ENCODE data around the gene TSKU.

The TSKU gene

GRCh38 chr11:76786016-76786415, 2.9 kb downstream of the TSKU start:
- H3K27me3 ChIP-seq (ENCODE audit: insufficient read depth, low read depth), result no peaks in the 10 kb centered on the region
- H3K79me2 ChIP-seq (ENCODE audit: insufficient read depth, low read depth), result peaks cover 13% of the 10 kb centered on the region; the same call in 1 of the 2 replicates
- H3K36me3 ChIP-seq (ENCODE audit: insufficient read depth), result no peaks in the 10 kb centered on the region
- no peak for TF ChIP-seq CTCF (conservative IDR thresholded peaks at IDR 0.05; ENCODE audit: low read depth, low read length)
- no peak overlapping the region for H3K4me3 ChIP-seq (IDR thresholded peaks at IDR 0.05; ENCODE audit: insufficient read depth, low read depth, low read length)
- H3K9ac ChIP-seq, result no peak overlapping the region
- H4K20me1 ChIP-seq (ENCODE audit: insufficient read depth), result no peaks in the 10 kb centered on the region
- peaks cover 11% of the 10 kb centered on the region for H3K4me1 ChIP-seq (ENCODE audit: low read depth, poor library complexity, severe bottlenecking)
- no peak overlapping the region for H2AFZ ChIP-seq (ENCODE audit: low read depth)
- H3K4me2 ChIP-seq, result no peak overlapping the region
- H3K27ac ChIP-seq, result no peak overlapping the region

- Histone ChIP-seq H4K20me1 (ENCODE audit: insufficient read depth) (no peaks in the 10 kb centered on the region), H3K4me1 (ENCODE audit: low read depth, poor library complexity, severe bottlenecking) (peaks cover 11% of the 10 kb centered on the region), H3K9ac (no peak overlapping the region), H3K4me3 (IDR thresholded peaks at IDR 0.05; ENCODE audit: insufficient read depth, low read depth, low read length) (no peak overlapping the region), H3K36me3 (ENCODE audit: insufficient read depth) (no peaks in the 10 kb centered on the region), H3K27ac (no peak overlapping the region), H3K27me3 (ENCODE audit: insufficient read depth, low read depth) (no peaks in the 10 kb centered on the region), H2AFZ (ENCODE audit: low read depth) (no peak overlapping the region), H3K79me2 (ENCODE audit: insufficient read depth, low read depth) (peaks cover 13% of the 10 kb centered on the region; the same call in 1 of the 2 replicates), H3K4me2 (no peak overlapping the region)
- TF ChIP-seq CTCF (conservative IDR thresholded peaks at IDR 0.05; ENCODE audit: low read depth, low read length), result no peak
These were observed 3.4 kb downstream of the TSKU start for GRCh38 chr11:76786441-76787014.

- Histone ChIP-seq H4K20me1 (ENCODE audit: insufficient read depth) (no peaks in the 10 kb centered on the region), H3K9ac (no peak overlapping the region), H3K27me3 (ENCODE audit: insufficient read depth, low read depth) (no peaks in the 10 kb centered on the region), H3K4me1 (ENCODE audit: low read depth, poor library complexity, severe bottlenecking) (peaks cover 4% of the 10 kb centered on the region), H2AFZ (ENCODE audit: low read depth) (no peak overlapping the region), H3K4me3 (IDR thresholded peaks at IDR 0.05; ENCODE audit: insufficient read depth, low read depth, low read length) (no peak overlapping the region), H3K79me2 (ENCODE audit: insufficient read depth, low read depth) (peaks cover 13% of the 10 kb centered on the region; the same call in 1 of the 2 replicates), H3K36me3 (ENCODE audit: insufficient read depth) (no peaks in the 10 kb centered on the region), H3K27ac (no peak overlapping the region), H3K4me2 (no peak overlapping the region)
- no peak for TF ChIP-seq CTCF (conservative IDR thresholded peaks at IDR 0.05; ENCODE audit: low read depth, low read length)
These were observed 4.1 kb downstream of the TSKU start for GRCh38 chr11:76787271-76787670.

- no peaks in the 10 kb centered on the region for H3K27me3 ChIP-seq (ENCODE audit: insufficient read depth, low read depth)
- no peak overlapping the region for H3K4me3 ChIP-seq (IDR thresholded peaks at IDR 0.05; ENCODE audit: insufficient read depth, low read depth, low read length)
- H3K79me2 ChIP-seq (ENCODE audit: insufficient read depth, low read depth), result peaks cover 13% of the 10 kb centered on the region; the same call in 1 of the 2 replicates
- no peaks in the 10 kb centered on the region for H3K4me1 ChIP-seq (ENCODE audit: low read depth, poor library complexity, severe bottlenecking)
- no peak overlapping the region for H3K27ac ChIP-seq
- no peak overlapping the region for H3K9ac ChIP-seq
- no peak overlapping the region for H2AFZ ChIP-seq (ENCODE audit: low read depth)
- no peaks in the 10 kb centered on the region for H4K20me1 ChIP-seq (ENCODE audit: insufficient read depth)
- TF ChIP-seq CTCF (conservative IDR thresholded peaks at IDR 0.05; ENCODE audit: low read depth, low read length), result no peak
- H3K4me2 ChIP-seq, result no peak overlapping the region
- no peaks in the 10 kb centered on the region for H3K36me3 ChIP-seq (ENCODE audit: insufficient read depth)
These were observed 4.9 kb downstream of the TSKU start for GRCh38 chr11:76787911-76788596.

Measured in KMS-11 (cell line).